ENCODE results near the gene ZNF101.

ZNF101 gene

GRCh38 chr19:19668230-19669012, at the start of gene ZNF101:
Gene ZNF101 (plus strand): TSS chr19:19668839. CDS start chr19:19668964, 125 bp downstream.
- DNase-seq, result peak; percentile 94

DNA sequence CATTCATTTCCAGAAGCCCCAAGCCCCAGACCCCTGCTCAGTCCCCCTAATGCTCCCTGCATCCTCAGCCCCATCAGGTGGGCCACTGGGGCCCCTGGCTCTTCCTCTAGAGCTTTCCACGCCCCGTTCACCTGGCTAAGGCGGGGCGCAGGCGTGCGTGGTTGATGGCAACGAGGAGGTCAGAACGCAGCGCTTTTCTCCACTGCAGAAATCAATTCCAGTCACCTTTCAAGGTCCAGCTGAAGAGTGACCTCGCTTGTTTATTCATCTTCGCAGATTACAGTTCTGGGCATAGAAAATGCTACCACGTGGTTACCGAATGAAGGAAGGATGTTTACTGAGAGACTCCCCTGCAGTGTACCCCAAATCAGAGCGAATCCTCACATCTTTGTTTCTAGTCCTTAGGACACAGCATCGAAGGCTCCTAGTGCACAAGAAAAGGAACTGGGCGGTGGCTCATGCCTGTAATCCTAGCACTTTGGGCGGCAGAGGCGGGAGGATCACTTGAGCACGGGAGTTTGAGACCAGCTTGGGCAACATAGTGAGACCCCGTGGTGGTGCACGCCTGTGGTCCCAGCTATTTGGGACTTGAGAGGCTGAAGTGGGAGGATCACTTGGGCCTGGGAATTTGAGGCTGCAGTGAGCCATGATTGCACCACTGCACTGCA, 49.3 kb upstream of the ZNF101 start:
- no peak for DNase-seq

- DNase-seq, result no peak
These were observed 48.8 kb upstream of the ZNF101 start for GRCh38 chr19:19619849-19620210.

DNA sequence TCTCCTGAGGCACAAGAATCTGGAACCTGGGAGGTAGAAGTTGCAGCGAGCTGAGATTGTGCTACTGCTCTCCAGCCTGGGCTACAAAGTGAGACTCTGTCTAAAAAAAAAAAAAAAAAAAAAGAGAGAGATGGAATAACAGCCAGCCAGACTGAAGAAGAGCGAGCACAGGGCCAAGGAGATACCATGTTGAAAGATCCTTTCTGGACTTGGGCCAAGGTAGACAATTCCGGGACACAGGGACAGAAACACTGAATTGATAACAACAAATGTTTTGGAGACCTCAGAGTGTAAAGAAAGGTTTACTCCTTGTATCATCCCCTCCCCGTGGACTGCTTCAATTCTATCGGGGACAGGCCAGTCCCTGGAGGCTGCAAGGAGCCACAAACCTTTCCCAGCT, 45.3 kb upstream of the ZNF101 start:
- DNase-seq, result no peak

- no peak for DNase-seq
These were observed 44.5 kb upstream of the ZNF101 start for GRCh38 chr19:19624032-19624570.

GRCh38 chr19:19626516-19627472, 41.8 kb upstream of the ZNF101 start:
- no peak for DNase-seq

DNA sequence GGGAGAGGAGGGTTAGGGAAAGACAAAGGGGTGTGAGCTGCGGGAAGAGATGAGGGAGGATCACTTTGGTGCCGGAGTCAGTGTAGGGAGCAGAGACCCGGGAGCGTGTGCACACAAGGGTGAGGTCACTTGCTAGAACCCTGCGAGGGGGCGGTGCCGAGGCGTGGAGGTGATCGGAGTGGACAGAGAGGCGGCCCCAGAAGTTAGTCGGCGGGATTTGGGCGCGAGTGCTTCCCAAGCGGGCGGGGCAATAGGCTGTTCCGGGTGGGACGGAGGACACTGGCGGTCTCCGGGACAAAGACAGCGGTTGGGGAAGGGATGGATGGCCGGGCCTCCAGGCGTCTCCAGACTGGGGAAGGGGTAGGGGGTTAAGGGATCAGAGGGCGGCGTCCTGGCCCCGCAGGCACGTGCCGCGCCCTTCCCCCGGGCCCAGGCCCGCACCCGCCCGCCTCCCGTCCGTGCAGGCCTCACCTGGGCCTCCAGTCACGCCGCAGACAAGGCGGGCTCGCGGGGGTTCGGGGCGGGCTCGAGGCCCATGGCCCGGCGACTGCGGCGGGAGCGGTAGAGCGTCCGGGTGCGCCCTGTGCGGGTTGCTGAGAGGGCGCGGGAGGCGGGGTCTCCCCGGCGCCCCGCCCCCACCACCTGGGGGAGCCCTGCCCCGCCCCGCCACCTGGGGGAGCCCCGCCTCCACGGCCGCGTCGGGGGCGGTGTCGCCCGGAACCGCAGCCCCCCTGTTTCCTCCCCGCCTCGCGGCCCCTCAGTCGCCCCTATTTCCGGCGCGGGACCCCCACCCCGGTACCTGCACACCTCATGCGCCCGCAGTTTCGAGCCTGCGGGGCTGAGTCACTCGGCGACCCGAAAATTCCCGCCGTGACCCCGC, 40.8 kb upstream of the ZNF101 start, which contains the start of gene LPAR2:
Gene LPAR2 (minus strand): TSS at position 600 of the 880 bp plus-strand sequence. CDS start 945 bp downstream, outside the sequence.
- no peak for DNase-seq

- no peak for DNase-seq
These were observed 40.0 kb upstream of the ZNF101 start for GRCh38 chr19:19628501-19629134.

DNA sequence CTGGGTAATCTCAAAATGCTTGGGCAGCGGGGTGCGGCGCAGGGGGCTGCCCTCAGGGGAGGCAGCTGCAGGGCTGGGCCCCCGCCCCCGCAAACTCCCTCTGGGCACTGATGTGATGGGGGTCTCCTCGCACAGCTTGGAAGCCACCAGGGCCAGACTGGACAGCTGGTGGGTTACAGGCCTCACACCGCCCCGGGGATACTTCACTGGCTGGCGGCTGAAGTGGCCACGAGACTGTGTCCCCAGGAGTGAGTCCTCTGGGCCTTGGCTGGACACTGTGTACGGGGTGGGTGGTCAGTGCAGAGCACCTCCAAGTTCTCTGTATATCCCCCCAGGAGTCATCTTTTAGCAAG, 38.6 kb upstream of the ZNF101 start:
- DNase-seq, result no peak

GRCh38 chr19:19630426-19630825, 38.2 kb upstream of the ZNF101 start:
- DNase-seq, result no peak

DNA sequence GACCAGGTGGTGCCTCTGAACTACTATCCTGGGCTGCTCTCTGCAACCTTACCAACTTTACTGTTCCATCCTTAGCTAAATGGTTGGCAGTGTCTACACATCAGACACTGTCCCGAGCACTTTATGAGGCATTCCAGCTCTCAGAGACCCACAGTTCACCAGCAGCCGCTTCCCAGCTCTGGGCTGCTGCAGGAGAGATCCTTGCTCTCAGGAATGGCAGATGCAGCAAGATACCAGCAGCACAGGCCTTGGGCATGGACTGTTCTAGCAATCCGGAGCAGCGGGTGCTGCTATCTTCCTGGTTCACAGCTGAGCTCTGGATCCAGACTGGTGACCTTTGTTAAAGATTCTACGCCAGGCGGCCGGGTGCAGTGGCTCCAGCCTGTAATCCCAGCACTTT, 37.3 kb upstream of the ZNF101 start:
- DNase-seq, result no peak

- DNase-seq, result no peak
These were observed 36.0 kb upstream of the ZNF101 start for GRCh38 chr19:19632661-19633060.

- DNase-seq, result no peak
These were observed 34.7 kb upstream of the ZNF101 start for GRCh38 chr19:19633711-19634515.

DNA sequence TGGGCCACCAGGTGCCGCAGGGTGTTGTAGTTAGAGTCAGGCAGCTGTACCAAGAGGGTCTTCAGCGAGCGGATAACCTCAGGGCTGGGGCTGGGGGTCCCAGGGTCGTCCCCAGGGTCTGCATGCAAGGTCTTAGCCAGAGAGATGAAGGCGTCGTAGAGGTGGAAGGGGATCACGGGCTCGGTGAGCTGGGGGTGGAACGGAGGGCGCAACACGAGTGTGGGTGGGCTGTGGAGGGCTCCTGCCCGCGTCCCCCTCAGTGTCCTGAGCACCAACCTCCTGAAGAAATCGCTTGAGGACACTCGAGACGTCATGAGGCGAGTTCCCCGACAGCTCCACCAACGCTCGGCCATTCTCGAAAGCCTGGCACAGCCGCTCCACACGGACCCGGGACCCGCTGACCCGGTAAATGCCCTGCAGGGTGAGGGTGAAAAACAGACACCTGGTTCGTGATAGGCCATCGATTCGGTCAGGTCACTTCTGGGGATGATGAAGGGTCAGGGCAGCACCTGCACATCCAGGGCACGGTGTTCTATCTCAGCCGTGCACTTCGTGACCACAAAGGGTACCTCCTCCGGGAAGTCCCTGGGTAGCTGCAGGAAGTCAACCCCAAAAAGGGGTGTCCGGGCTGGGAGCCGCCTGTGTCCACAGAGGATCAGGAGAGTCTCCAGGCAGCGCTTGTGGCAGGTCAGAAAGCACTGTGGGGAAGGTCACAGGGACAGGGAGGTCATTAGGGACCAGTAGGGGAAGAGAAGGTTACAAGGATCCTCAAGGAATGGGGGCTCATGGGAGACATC, 33.9 kb upstream of the ZNF101 start:
- DNase-seq, result no peak

DNA sequence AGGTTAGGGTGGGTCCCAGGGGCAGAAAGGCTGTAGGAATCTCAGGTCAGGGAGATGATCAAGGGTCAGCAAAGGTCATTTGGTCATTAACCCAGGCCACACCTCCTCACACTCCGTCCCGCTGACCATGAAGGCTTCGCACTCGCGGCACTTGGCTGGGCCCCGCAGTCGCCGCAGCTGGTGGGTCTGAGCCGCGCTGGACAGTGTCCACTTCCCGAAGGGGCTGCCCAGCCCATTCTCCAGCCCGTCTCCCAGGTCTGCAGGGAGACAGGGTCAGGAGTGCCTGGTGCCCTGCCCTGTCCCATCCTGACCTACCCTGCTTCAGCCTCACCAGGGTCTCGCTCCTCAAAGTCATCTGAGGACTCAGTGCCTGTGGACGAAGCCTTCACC, 33.3 kb upstream of the ZNF101 start:
- no peak for DNase-seq

- DNase-seq, result no peak
These were observed 32.0 kb upstream of the ZNF101 start for GRCh38 chr19:19636573-19637185.

- DNase-seq, result no peak
These were observed 31.5 kb upstream of the ZNF101 start for GRCh38 chr19:19637186-19637522.

GRCh38 chr19:19637523-19638251, 31.0 kb upstream of the ZNF101 start:
- DNase-seq, result no peak

Measured in KG1 (cell line).